Measurements from ENCODE around the gene STAU1. TPM values are rescaled to one million over a fixed set of nuclear protein-coding genes. Genes with fewer than 3 reads are reported as not detected.

Gene STAU1
- total RNA-seq, 1 donor from 2014 or later, result 96.0 TPM

DNA sequence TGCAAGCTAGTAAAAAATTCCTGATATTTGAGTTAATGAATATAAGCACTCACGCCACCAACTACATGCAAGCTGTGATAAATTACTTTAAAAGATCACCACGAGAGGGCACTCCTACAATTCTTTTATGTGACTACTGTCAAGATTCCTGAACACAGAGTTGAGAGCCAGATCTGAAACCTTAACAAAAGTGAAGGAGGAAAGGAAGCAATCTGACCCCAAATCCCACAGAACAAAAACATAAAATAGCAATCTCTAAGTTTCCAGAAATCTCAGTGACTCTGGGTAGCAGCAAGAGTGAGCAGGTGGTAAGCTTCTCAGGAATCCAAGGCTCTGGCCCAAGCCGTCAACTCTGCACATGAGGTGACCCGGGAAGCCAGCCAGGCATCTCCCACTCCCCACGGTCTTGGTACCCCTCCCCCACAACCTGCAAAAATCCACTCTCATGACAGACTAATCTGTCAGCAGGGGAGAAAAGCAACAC, 55.1 kb downstream of the STAU1 start:
- Mint-ChIP-seq H3K36me3 (peaks cover 11% of the 10 kb centered on the region), H3K4me1 (peaks cover 7% of the 10 kb centered on the region), H3K27me3 (ENCODE audit: insufficient read depth, low read depth) (no peaks in the 10 kb centered on the region), H3K27ac (no peak overlapping the region), H3K4me3 (no peak overlapping the region), H3K9me3 (no peaks in the 10 kb centered on the region)
- no peaks in the 10 kb centered on the region for H3K9me3 ChIP-seq (ENCODE audit: low read depth)
- no peaks in the 10 kb centered on the region for H3K36me3 ChIP-seq
- H3F3A ChIP-seq (ENCODE audit: low read depth), result peaks cover 8% of the 10 kb centered on the region
- H2AFZ ChIP-seq (replicated peaks), result no peak overlapping the region
- no peak overlapping the region for H3K4me3 ChIP-seq
- H3K4me2 ChIP-seq, result no peak overlapping the region
- peaks cover 15% of the 10 kb centered on the region for H3K79me2 ChIP-seq (ENCODE audit: low read depth)
- TF ChIP-seq, protein P1, sequence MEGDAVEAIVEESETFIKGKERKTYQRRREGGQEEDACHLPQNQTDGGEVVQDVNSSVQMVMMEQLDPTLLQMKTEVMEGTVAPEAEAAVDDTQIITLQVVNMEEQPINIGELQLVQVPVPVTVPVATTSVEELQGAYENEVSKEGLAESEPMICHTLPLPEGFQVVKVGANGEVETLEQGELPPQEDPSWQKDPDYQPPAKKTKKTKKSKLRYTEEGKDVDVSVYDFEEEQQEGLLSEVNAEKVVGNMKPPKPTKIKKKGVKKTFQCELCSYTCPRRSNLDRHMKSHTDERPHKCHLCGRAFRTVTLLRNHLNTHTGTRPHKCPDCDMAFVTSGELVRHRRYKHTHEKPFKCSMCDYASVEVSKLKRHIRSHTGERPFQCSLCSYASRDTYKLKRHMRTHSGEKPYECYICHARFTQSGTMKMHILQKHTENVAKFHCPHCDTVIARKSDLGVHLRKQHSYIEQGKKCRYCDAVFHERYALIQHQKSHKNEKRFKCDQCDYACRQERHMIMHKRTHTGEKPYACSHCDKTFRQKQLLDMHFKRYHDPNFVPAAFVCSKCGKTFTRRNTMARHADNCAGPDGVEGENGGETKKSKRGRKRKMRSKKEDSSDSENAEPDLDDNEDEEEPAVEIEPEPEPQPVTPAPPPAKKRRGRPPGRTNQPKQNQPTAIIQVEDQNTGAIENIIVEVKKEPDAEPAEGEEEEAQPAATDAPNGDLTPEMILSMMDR (IDR thresholded peaks at IDR 0.05), result peak; percentile 64
- TF ChIP-seq EZH2phosphoT487 (IDR thresholded peaks at IDR 0.05) (no peak), EZH2 (IDR thresholded peaks at IDR 0.05) (no peak)
- no peak overlapping the region for H3K9ac ChIP-seq
- H3K4me1 ChIP-seq, result peaks cover 6% of the 10 kb centered on the region
- H3K27me3 ChIP-seq, result no peaks in the 10 kb centered on the region
- peaks cover 10% of the 10 kb centered on the region for H4K20me1 ChIP-seq (ENCODE audit: low read depth)
- DNase-seq (ENCODE audit: low spot score), result peak; percentile 74
- peak overlapping the region; percentile 48 for H3K27ac ChIP-seq

- TF ChIP-seq, protein P1 (IDR thresholded peaks at IDR 0.05), result no peak
- no peak for TF ChIP-seq EZH2 (IDR thresholded peaks at IDR 0.05)
- no peak for TF ChIP-seq EZH2phosphoT487 (IDR thresholded peaks at IDR 0.05)
- Histone ChIP-seq H3K79me2 (ENCODE audit: low read depth) (peaks cover 10% of the 10 kb centered on the region), H3K4me3 (no peak overlapping the region), H3K27ac (no peak overlapping the region), H3K36me3 (no peaks in the 10 kb centered on the region), H3K4me1 (no peaks in the 10 kb centered on the region), H4K20me1 (ENCODE audit: low read depth) (no peaks in the 10 kb centered on the region), H3F3A (ENCODE audit: low read depth) (peaks cover 2% of the 10 kb centered on the region), H3K9me3 (ENCODE audit: low read depth) (no peaks in the 10 kb centered on the region), H2AFZ (replicated peaks) (no peak overlapping the region), H3K27me3 (no peaks in the 10 kb centered on the region), H3K9ac (no peak overlapping the region), H3K4me2 (no peak overlapping the region)
- H3K27ac Mint-ChIP-seq, result no peak overlapping the region
- no peaks in the 10 kb centered on the region for H3K27me3 Mint-ChIP-seq (ENCODE audit: insufficient read depth, low read depth)
- DNase-seq (ENCODE audit: low spot score), result no peak
- peaks cover 39% of the 10 kb centered on the region for H3K36me3 Mint-ChIP-seq
- no peaks in the 10 kb centered on the region for H3K4me1 Mint-ChIP-seq
- peak overlapping the region; percentile 28 for H3K4me3 Mint-ChIP-seq
- no peaks in the 10 kb centered on the region for H3K9me3 Mint-ChIP-seq
Measured at GRCh38 chr20:49123982-49124381, 64.2 kb downstream of the STAU1 start.

DNA sequence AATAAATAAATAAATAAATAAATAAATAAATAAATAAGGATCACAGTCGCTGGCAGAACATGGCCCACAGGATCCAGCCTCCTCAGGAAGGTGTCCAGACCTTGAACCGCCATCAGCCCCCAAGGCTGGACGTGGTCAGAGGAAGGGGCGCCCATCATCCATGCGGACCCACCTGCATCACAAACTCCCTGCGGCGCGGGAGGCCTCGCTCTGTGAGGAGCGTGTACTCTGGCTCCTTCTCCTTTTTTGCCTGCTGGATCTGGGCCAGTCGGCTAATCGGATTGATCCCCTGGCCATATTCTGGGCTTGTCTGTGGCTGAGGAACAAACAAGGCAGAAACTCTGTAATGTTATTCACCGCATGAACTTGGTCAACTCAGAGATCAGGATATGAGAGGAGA, 65.2 kb downstream of the STAU1 start:
- peaks cover 2% of the 10 kb centered on the region for H3F3A ChIP-seq (ENCODE audit: low read depth)
- no peaks in the 10 kb centered on the region for H4K20me1 ChIP-seq (ENCODE audit: low read depth)
- H3K27ac ChIP-seq, result no peak overlapping the region
- H3K9ac ChIP-seq, result no peak overlapping the region
- H3K4me3 Mint-ChIP-seq, result no peak overlapping the region
- TF ChIP-seq, protein P1 (IDR thresholded peaks at IDR 0.05), result no peak
- no peak for TF ChIP-seq EZH2 (IDR thresholded peaks at IDR 0.05)
- TF ChIP-seq EZH2phosphoT487 (IDR thresholded peaks at IDR 0.05), result no peak
- no peaks in the 10 kb centered on the region for H3K27me3 Mint-ChIP-seq (ENCODE audit: insufficient read depth, low read depth)
- peaks cover 49% of the 10 kb centered on the region for H3K36me3 Mint-ChIP-seq
- no peak overlapping the region for H3K4me2 ChIP-seq
- no peaks in the 10 kb centered on the region for H3K27me3 ChIP-seq
- H3K79me2 ChIP-seq (ENCODE audit: low read depth), result peaks cover 6% of the 10 kb centered on the region
- no peak overlapping the region for H3K27ac Mint-ChIP-seq
- no peak overlapping the region for H2AFZ ChIP-seq (replicated peaks)
- DNase-seq (ENCODE audit: low spot score), result no peak
- H3K4me1 ChIP-seq, result no peaks in the 10 kb centered on the region
- H3K4me3 ChIP-seq, result no peak overlapping the region
- H3K9me3 ChIP-seq (ENCODE audit: low read depth), result no peaks in the 10 kb centered on the region
- no peaks in the 10 kb centered on the region for H3K9me3 Mint-ChIP-seq
- H3K4me1 Mint-ChIP-seq, result no peaks in the 10 kb centered on the region
- H3K36me3 ChIP-seq, result no peaks in the 10 kb centered on the region

All from neural progenitor cell (in vitro differentiated cells).